B cell (primary cell): Measurements from ENCODE around the gene CCDC34. TPM values are rescaled to one million over a fixed set of nuclear protein-coding genes. Genes with fewer than 3 reads are reported as not detected.

Experiments used
- ATAC-seq: fragments of 200-7000 bp; cut with Tn5 transposase; one replicate; pipeline ENCODE4 v1.10.0; 2021; ENCODE audit warnings: low read depth, mild to moderate bottlenecking, moderate number of reproducible peaks, moderate library complexity
- CTCF ChIA-PET: fragments of 350-600 bp; sonication (Branson Sonifier 250); formaldehyde crosslinking; loops from one replicate; lab custom pipeline; 2021; ENCODE audit warnings: antibody characterized with exemption, inconsistent platforms; lab: Charles Lee
- POLR2A ChIA-PET: fragments of 350-600 bp; sonication (Branson Sonifier 250); formaldehyde crosslinking; loops from one replicate; lab custom pipeline; 2021; ENCODE audit warnings: antibody characterized with exemption; lab: Charles Lee
- DNase-seq: peaks from one replicate; pipeline ENCODE4 v3.0.0; 2013
- H2AFZ ChIP-seq: 2 replicates; pipeline ENCODE4 v1.6.1; 2012; ENCODE audit warnings: mild to moderate bottlenecking, low read depth, low read length; ENCODE audit not compliant: insufficient read depth, poor library complexity, severe bottlenecking
- H3K27ac ChIP-seq, 2 donors: 1 replicate in 1 of 2; 2 replicates in 1 of 2; pipeline ENCODE4 v1.5.1; 2012 to 2013; ENCODE audit warnings: low read length in 2 of 2, mild to moderate bottlenecking in 2 of 2, moderate library complexity in 1 of 2
- H3K27me3 ChIP-seq, 4 experiments: fragments of 200-600 bp in 1 of 4; sonication (generic) in 1 of 4; replicated peaks in 1 of 4; 1 replicate in 2 of 4; 2 replicates in 2 of 4; pipeline versions ENCODE4 v1.6.1 to v1.7.0; 2013 to 2016; ENCODE audit warnings: low read length in 3 of 4, mild to moderate bottlenecking in 2 of 4, mixed read lengths in 1 of 4, moderate library complexity in 1 of 4; ENCODE audit not compliant: insufficient read depth in 4 of 4, control insufficient read depth in 3 of 4; ENCODE audit errors: control extremely low read depth in 1 of 4
- H3K36me3 ChIP-seq, 2 experiments: replicated peaks in 1 of 2; 1 replicate in 1 of 2; 2 replicates in 1 of 2; pipeline versions ENCODE4 v1.6.1 to v1.7.1; 2013; ENCODE audit warnings: low read length in 1 of 2; ENCODE audit not compliant: insufficient read depth in 2 of 2, control insufficient read depth in 1 of 2; ENCODE audit errors: control extremely low read depth in 1 of 2, extremely low read depth in 1 of 2
- H3K4me1 ChIP-seq, 2 donors: fragments of 200-600 bp in 1 of 2; sonication (generic) in 1 of 2; 1 replicate in 1 of 2; 2 replicates in 1 of 2; pipeline versions ENCODE4 v1.5.1 to v1.6.1; 2013 to 2017; ENCODE audit warnings: low read length in 2 of 2; ENCODE audit not compliant: control insufficient read depth in 2 of 2, insufficient read depth in 2 of 2
- H3K4me2 ChIP-seq: replicated peaks from 2 replicates; pipeline ENCODE3; 2012; ENCODE audit warnings: mild to moderate bottlenecking, low read depth, low read length; ENCODE audit not compliant: poor library complexity, severe bottlenecking
- H3K4me3 ChIP-seq, 5 experiments: fragments of 200-600 bp in 1 of 5; sonication (generic) in 1 of 5; 1 replicate in 3 of 5; 2 replicates in 2 of 5; pipeline versions ENCODE4 v1.5.1 to v1.7.0; 2011 to 2016; ENCODE audit warnings: low read length in 4 of 5, mild to moderate bottlenecking in 4 of 5, low read depth in 2 of 5, control low read depth in 1 of 5, moderate library complexity in 1 of 5; ENCODE audit not compliant: insufficient read depth in 1 of 5; ENCODE audit errors: control extremely low read depth in 1 of 5, extremely low read depth in 1 of 5
- H3K79me2 ChIP-seq: fragments of 200-600 bp; sonication (generic); one replicate; pipeline ENCODE4 v1.6.0; 2016; ENCODE audit warnings: low read length; ENCODE audit not compliant: control insufficient read depth, insufficient read depth
- H3K9ac ChIP-seq: fragments of 200-600 bp; sonication (generic); 2 replicates; pipeline ENCODE4 v1.6.1; 2017; ENCODE audit warnings: mild to moderate bottlenecking, low read length, moderate library complexity
- H3K9me3 ChIP-seq, 3 donors: one replicate each; pipeline versions ENCODE4 v1.6.1 to v1.7.1; 2013; ENCODE audit warnings: low read length in 2 of 3; ENCODE audit not compliant: control insufficient read depth in 2 of 3, insufficient read depth in 1 of 3; ENCODE audit errors: control extremely low read depth in 1 of 3
- H4K20me1 ChIP-seq: 2 replicates; pipeline ENCODE4 v1.6.0; 2012; ENCODE audit warnings: mild to moderate bottlenecking, low read length; ENCODE audit not compliant: insufficient read depth, control insufficient read depth, poor library complexity, severe bottlenecking
- H3K27ac Mint-ChIP-seq: one replicate; pipeline ENCODE4 v1.8.0; 2021; ENCODE audit warnings: mixed read lengths
- H3K27me3 Mint-ChIP-seq: one replicate; pipeline ENCODE4 v1.8.0; 2021; ENCODE audit warnings: mixed read lengths
- H3K4me1 Mint-ChIP-seq: one replicate; pipeline ENCODE4 v1.8.0; 2021; ENCODE audit warnings: mixed read lengths
- H3K4me3 Mint-ChIP-seq: one replicate; pipeline ENCODE4 v1.8.0; 2021; ENCODE audit warnings: mixed read lengths
- H3K9me3 Mint-ChIP-seq: one replicate; pipeline ENCODE4 v1.8.0; 2022; ENCODE audit warnings: mixed read lengths; ENCODE audit not compliant: insufficient read depth
- WGBS: methylation state at CpG from one replicate; pipeline ENCODE4 v1.1.5; 2013; ENCODE audit warnings: missing lambda C conversion rate; ENCODE audit not compliant: insufficient coverage; 5-methylcytosine and 5-hydroxymethylcytosine counted together
- intact Hi-C: fragments of 100-400 bp; cut with micrococcal nuclease; formaldehyde crosslinking; loops from one replicate; pipeline ENCODE4 v1.10.0; 2022
- polyA plus RNA-seq: library from polyadenylated mRNA; depleted of rRNA; stranded (reverse); fragments of >200 nt; gene quantifications from 2 replicates; pipeline ENCODE4 v1.2.3, GENCODE V29; 2012
- total RNA-seq, 2 donors: library from RNA; stranded (reverse); fragments of 120-200 nt in 1 of 2; gene quantifications; 1 replicate in 1 of 2; 2 replicates in 1 of 2; pipeline versions ENCODE4 v1.2.3 to v1.2.4, GENCODE V29; 2013 to 2022
- TF ChIP-seq, protein P1 (sequence below): fragments of 200-600 bp; IDR thresholded peaks from one replicate; pipeline ENCODE4 v1.8.0; 2022; ENCODE audit warnings: antibody characterized with exemption, mild to moderate bottlenecking

Gene CCDC34
- total and polyA plus RNA-seq, 2 donors (not counting 1 experiment from before 2014, with no cell fraction given), result 0.94 to 4.1 TPM

DNA sequence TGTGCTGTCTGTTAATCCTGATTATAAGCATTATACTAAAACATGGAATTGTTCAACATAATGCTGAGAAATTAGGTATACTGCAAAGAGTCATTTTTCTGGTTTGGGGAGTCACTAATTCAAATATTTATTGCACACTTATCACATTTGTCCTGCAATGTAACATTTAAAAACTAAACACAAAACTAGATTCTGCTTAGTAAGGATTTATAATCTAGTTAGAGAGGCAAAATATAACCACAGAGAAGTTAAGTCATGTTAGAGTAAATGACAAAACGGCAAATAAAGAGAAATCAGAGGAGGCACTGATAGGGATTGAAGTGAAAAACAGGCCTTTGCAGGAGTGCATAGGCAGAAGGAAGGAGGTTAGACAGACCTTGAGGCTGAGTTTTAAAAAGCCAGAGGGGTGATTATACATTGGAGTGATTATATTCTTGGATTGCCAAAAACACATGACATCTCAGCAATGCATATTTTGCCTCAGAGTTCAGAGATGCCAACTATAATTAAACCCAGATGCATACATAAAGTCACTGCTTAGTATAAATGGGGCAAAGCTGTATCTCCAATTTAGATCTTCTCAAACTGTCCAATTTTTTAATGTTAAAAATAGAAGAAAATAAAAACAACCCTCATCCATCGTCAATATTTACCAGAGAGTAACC lies 49.7 kb downstream of the CCDC34 start:
- Histone ChIP-seq H3K27ac (no peak overlapping the region), H3K4me1 (no peaks in the 10 kb centered on the region), H3K79me2 (no peaks in the 10 kb centered on the region), H3K36me3 (no peaks in the 10 kb centered on the region), H3K27me3 (no peaks in the 10 kb centered on the region), H3K9me3 (no peaks in the 10 kb centered on the region), H4K20me1 (no peaks in the 10 kb centered on the region), H3K9ac (no peak overlapping the region), H3K4me3 (no peak overlapping the region), H2AFZ (no peak overlapping the region), H3K4me2 (no peak overlapping the region)
- Mint-ChIP-seq H3K4me1 (no peaks in the 10 kb centered on the region), H3K27ac (no peak overlapping the region), H3K4me3 (no peak overlapping the region), H3K27me3 (peaks cover 5% of the 10 kb centered on the region), H3K9me3 (no peaks in the 10 kb centered on the region)
- intact Hi-C loops, result no loop called here
- ATAC-seq (no peak), DNase-seq (no peak)
- POLR2A ChIA-PET, result no interaction called here
- CTCF ChIA-PET, result no interaction called here
- TF ChIP-seq, protein P1, sequence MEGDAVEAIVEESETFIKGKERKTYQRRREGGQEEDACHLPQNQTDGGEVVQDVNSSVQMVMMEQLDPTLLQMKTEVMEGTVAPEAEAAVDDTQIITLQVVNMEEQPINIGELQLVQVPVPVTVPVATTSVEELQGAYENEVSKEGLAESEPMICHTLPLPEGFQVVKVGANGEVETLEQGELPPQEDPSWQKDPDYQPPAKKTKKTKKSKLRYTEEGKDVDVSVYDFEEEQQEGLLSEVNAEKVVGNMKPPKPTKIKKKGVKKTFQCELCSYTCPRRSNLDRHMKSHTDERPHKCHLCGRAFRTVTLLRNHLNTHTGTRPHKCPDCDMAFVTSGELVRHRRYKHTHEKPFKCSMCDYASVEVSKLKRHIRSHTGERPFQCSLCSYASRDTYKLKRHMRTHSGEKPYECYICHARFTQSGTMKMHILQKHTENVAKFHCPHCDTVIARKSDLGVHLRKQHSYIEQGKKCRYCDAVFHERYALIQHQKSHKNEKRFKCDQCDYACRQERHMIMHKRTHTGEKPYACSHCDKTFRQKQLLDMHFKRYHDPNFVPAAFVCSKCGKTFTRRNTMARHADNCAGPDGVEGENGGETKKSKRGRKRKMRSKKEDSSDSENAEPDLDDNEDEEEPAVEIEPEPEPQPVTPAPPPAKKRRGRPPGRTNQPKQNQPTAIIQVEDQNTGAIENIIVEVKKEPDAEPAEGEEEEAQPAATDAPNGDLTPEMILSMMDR, result no peak
- WGBS, result 100% methylated on average over 1 of the region's 2 CpGs

DNA sequence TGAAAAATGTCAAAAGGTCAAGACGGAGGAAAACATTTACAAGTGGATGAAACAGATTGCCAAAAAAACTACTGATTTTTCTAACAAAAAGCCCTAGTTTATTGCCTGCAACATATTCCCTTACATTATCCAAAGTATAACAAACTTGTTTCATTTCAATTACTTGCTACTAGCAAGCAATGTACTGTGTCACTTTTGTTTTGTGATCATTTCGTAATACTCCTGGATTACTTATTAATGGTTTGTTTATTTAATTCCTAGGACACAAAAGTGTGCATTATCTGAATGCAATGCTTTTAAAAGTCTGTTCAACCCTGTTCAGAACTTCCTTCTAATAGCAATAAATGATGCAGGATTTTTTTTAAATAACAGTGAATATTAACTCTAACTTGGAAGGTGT lies 50.9 kb downstream of the CCDC34 start:
- ChIA-PET CTCF (no interaction called here), POLR2A (no interaction called here)
- H4K20me1 ChIP-seq, result no peaks in the 10 kb centered on the region
- H3K4me1 ChIP-seq, result no peaks in the 10 kb centered on the region
- H3K36me3 ChIP-seq, result no peaks in the 10 kb centered on the region
- no peak overlapping the region for H3K27ac ChIP-seq
- intact Hi-C loops, result no loop called here
- no peak overlapping the region for H3K4me2 ChIP-seq
- no peak overlapping the region for H3K4me3 ChIP-seq
- no peaks in the 10 kb centered on the region for H3K27me3 ChIP-seq
- H3K79me2 ChIP-seq, result no peaks in the 10 kb centered on the region
- DNase-seq (no peak), ATAC-seq (no peak)
- no peak overlapping the region for H2AFZ ChIP-seq
- H3K9ac ChIP-seq, result no peak overlapping the region
- H3K4me3 Mint-ChIP-seq, result no peak overlapping the region
- no peaks in the 10 kb centered on the region for H3K9me3 Mint-ChIP-seq
- no peak overlapping the region for H3K27ac Mint-ChIP-seq
- TF ChIP-seq, protein P1, result no peak
- peaks cover 5% of the 10 kb centered on the region for H3K27me3 Mint-ChIP-seq
- no peaks in the 10 kb centered on the region for H3K4me1 Mint-ChIP-seq
- WGBS, result no CpG with 5 or more reads among the region's 2 CpGs
- H3K9me3 ChIP-seq, result no peaks in the 10 kb centered on the region
